Spleen (tissue), 7 donors: ENCODE measurements around the gene HMGXB3.

Source experiments
- POLR2A ChIP-seq, 3 donors: fragments of 450-650 bp; IDR thresholded peaks; one replicate each; pipeline ENCODE4 v1.5.1; 2017; ENCODE audit warnings: antibody characterized with exemption in 3 of 3, mild to moderate bottlenecking in 1 of 3
- TF ChIP-seq, protein P1 (sequence below), 11 experiments: fragments of 200-600 bp in 7 of 11; fragments of 450-650 bp in 4 of 11; sonication (generic) in 4 of 11; IDR thresholded peaks in 8 of 11; conservative IDR thresholded peaks in 3 of 11; 1 replicate in 7 of 11; 2 replicates in 4 of 11; pipeline versions ENCODE4 v1.4.0 to v1.8.0; 2016 to 2021; ENCODE audit warnings: antibody characterized with exemption in 11 of 11, inconsistent platforms in 4 of 11, mild to moderate bottlenecking in 1 of 11
- donor health status: DM: no; HTN: no; CAD: no; lungs with moderate emphysema.
- donor health status: DM: no; HTN: no; CAD: no.
- donor health status: DM: no; HTN: no; CAD: no.

- TF ChIP-seq, protein P1, sequence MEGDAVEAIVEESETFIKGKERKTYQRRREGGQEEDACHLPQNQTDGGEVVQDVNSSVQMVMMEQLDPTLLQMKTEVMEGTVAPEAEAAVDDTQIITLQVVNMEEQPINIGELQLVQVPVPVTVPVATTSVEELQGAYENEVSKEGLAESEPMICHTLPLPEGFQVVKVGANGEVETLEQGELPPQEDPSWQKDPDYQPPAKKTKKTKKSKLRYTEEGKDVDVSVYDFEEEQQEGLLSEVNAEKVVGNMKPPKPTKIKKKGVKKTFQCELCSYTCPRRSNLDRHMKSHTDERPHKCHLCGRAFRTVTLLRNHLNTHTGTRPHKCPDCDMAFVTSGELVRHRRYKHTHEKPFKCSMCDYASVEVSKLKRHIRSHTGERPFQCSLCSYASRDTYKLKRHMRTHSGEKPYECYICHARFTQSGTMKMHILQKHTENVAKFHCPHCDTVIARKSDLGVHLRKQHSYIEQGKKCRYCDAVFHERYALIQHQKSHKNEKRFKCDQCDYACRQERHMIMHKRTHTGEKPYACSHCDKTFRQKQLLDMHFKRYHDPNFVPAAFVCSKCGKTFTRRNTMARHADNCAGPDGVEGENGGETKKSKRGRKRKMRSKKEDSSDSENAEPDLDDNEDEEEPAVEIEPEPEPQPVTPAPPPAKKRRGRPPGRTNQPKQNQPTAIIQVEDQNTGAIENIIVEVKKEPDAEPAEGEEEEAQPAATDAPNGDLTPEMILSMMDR (IDR thresholded peaks at IDR 0.05 in 8 of 11, conservative IDR thresholded peaks at IDR 0.05 in 3 of 11) = no peak
- TF ChIP-seq POLR2A (IDR thresholded peaks at IDR 0.05) = no peak
These were observed 79.4 kb downstream of the HMGXB3 start for GRCh38 chr5:150079909-150080461.
